GM13977 (cell line): ENCODE data around the gene SDHB.

ENCODE experiments used
- DNase-seq: peaks from one replicate; pipeline ENCODE4 v3.0.0; 2012; ENCODE audit warnings: low spot score
- CTCF ChIP-seq: IDR thresholded peaks from 2 replicates; pipeline ENCODE4 v1.5.1; 2012; ENCODE audit warnings: mild to moderate bottlenecking, control low read depth; ENCODE audit not compliant: insufficient read depth; ENCODE audit errors: extremely low read depth, missing control alignments
- in situ Hi-C: fragments of 300-500 bp; cut with MboI; formaldehyde crosslinking; loops from one replicate; pipeline ENCODE4 v1.12.0; 2022; ENCODE audit warnings: low sequenced_read_pairs, low pct_unique_long_range_greater_than_20kb, mixed read lengths, inconsistent platforms; ENCODE audit not compliant: unreplicated experiment

SDHB gene

DNA sequence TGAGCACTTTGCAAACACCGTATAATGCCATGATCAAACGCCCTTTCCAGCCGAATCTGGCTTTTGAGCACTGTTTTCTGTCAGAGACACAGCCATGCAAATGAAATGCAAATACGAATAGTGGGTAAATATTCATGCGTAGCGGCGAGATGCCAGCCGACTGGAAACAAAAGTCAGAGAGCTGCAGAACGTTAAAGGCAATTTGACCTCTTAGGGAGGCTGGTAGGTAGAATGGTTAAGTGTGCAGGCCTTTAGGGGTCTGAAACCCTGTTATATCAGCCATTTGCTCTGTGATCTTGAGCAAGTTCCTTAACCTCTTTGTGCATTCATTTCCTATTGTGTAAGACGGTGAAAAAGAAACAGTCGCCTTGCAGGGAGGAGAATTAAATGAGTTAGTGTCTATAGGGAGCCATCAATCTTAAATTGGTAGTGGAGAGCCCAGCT lies 6.5 kb upstream of the SDHB start:
- in situ Hi-C loops, result no loop called here
- DNase-seq, result no peak
- no peak for TF ChIP-seq CTCF

- peak; percentile 84 for TF ChIP-seq CTCF
- in situ Hi-C loops, result no loop called here
Measured at GRCh38 chr1:17059391-17060305, 5.8 kb upstream of the SDHB start.

DNA sequence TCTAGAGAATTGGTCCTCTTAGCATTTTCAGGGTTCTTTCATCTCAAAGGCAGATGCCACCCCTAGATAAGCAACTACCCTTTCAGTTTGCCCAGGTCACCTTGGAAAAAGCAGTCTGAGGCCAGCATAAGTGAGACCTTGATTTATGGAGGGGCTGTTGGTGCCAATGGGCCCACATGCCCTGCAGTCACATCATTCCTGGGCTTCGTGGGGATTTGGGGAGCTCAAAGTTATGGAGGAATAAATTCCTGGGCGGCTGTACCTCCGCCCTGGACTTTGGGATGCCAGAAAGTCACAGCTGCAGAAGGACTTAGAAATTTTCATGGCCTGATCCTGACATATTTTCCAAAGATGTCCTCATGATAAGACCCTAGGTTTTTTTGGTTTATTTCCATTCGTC lies 2.7 kb upstream of the SDHB start:
- in situ Hi-C loops, result no loop called here
- DNase-seq, result no peak
- TF ChIP-seq CTCF, result no peak

More at GRCh38 chr1:17059391-17060305, 5.8 kb upstream of the SDHB start:
- DNase-seq, result peak; percentile 56

DNA sequence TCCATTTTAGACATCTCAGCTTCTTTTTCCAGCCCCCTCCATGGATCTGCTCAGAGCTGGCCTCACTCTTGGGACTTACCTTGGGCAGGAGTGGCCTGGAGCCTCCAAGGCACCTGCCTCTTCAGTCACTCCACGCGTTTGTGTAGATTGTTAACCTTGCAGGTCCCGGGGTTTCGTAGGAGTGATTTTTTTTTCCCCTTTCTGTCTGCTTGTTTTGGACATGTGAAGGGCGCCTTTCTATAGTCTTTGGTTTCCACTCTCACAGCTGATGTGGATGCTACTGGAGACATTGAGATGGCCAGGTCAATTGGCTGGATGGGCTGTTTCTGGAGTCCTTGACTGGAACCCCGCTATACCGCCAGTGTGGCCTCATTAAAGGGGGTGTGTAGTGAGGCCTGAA lies 2.0 kb upstream of the SDHB start:
- TF ChIP-seq CTCF, result no peak
- no peak for DNase-seq
- in situ Hi-C loops, result no loop called here

DNA sequence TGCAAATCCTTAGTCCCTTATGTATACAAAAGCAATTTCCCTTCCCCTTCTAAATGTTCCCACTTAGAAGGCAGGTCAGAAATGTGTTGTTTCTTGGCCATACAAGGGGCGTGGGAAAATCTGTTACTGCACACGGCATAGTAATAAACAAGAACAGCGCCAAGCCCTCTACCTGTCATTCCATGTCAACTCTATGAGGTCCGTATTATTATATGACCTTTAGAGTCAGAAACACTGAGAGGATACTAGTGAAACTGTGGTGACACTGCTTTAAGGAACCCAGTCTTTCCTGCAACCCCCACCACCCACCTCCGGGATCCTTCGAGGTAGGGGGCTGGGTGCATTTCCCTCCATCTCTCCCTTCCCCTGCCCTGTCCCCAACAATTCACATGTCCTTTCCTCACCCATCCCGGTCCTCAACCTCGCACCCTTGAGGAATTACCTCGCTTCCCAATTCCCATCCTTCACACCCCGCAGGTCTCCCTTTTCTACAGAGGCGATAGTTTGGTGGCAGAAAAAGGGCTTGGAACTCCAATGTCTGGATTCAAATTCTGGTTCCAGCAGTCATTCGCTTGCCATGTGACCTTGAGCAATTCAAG lies 647 bp downstream of the SDHB start:
- TF ChIP-seq CTCF, result no peak
- in situ Hi-C loops, result no loop called here
- no peak for DNase-seq

- no peak for TF ChIP-seq CTCF
- in situ Hi-C loops, result no loop called here
- DNase-seq, result no peak
Measured at GRCh38 chr1:17052641-17053040, 1.2 kb downstream of the SDHB start.
